GM12878 (cell line): Measurements from ENCODE around the gene BPI.

Source experiments
- EP300 ChIP-seq, 2 experiments: fragments of 150-350 bp in 1 of 2; IDR thresholded peaks; 2 replicates each; pipeline ENCODE4 v1.6.1; 2011 to 2012; ENCODE audit warnings: low read depth in 2 of 2, low read length in 2 of 2, borderline replicate concordance in 1 of 2, improper control_type of control experiment in 1 of 2, inconsistent platforms in 1 of 2; ENCODE audit not compliant: control insufficient read depth in 1 of 2
- POLR2A ChIP-seq: IDR thresholded peaks from 2 replicates; pipeline ENCODE4 v1.6.1; 2011; ENCODE audit warnings: low read depth, mild to moderate bottlenecking, low read length
- TARDBP ChIP-seq: IDR thresholded peaks from 2 replicates; pipeline ENCODE4 v1.6.1; 2016; ENCODE audit warnings: borderline replicate concordance

- TF ChIP-seq EP300 (IDR thresholded peaks at IDR 0.05; ENCODE audit: borderline replicate concordance in 1 of 2, control insufficient read depth in 1 of 2, low read depth in 2 of 2, low read length in 2 of 2) (no peak), POLR2A (no peak), TARDBP (no peak)
Observed at GRCh38 chr20:38325167-38325566, 21.2 kb downstream of the BPI start.
